Germinal center (tissue), 1 donor: ENCODE measurements around the gene LAIR2.

Experiments
- DNase-seq: peaks from one replicate; pipeline ENCODE4 v3.0.0; 2012; ENCODE audit warnings: mixed read lengths, low spot score

The LAIR2 gene

GRCh38 chr19:54535601-54536000 is 33.0 kb downstream of the LAIR2 start:
- no peak for DNase-seq

GRCh38 chr19:54536956-54537355 is 34.3 kb downstream of the LAIR2 start:
- no peak for DNase-seq

- DNase-seq = no peak
Measured at GRCh38 chr19:54541712-54542111, 39.1 kb downstream of the LAIR2 start.

GRCh38 chr19:54548806-54549205 is 46.2 kb downstream of the LAIR2 start:
- no peak for DNase-seq

GRCh38 chr19:54549224-54549623 is 46.6 kb downstream of the LAIR2 start:
- no peak for DNase-seq

- DNase-seq = no peak
Measured at GRCh38 chr19:54551293-54551692, 48.7 kb downstream of the LAIR2 start.

- no peak for DNase-seq
Measured at GRCh38 chr19:54551950-54552912, 49.6 kb downstream of the LAIR2 start.

- no peak for DNase-seq
Measured at GRCh38 chr19:54552913-54553310, 50.3 kb downstream of the LAIR2 start.

GRCh38 chr19:54554006-54554405 is 51.4 kb downstream of the LAIR2 start:
- DNase-seq = no peak

- no peak for DNase-seq
Measured at GRCh38 chr19:54554896-54555295, 52.3 kb downstream of the LAIR2 start.

GRCh38 chr19:54556194-54556593 is 53.6 kb downstream of the LAIR2 start:
- DNase-seq = no peak

GRCh38 chr19:54558339-54558738 is 55.7 kb downstream of the LAIR2 start:
- no peak for DNase-seq
